Adipose tissue (tissue), 3 donors: ENCODE results near the gene SLC18A2. TPM values are rescaled to one million over a fixed set of nuclear protein-coding genes. Genes with fewer than 3 reads are reported as not detected.

Source experiments
- polyA plus RNA-seq, 3 donors: library from polyadenylated mRNA; stranded (reverse); fragments of 200-250 nt; gene quantifications; one replicate each; pipeline ENCODE4 v1.2.3, GENCODE V29; 2013
- donor health status: healthy with polysubstance abuse.
- donor health status: Bipolar disorder and iron deficiency.
- donor health status: healthy.

Gene SLC18A2
- polyA plus RNA-seq, 3 donors: 0.43 to 0.54 TPM; not detected in 1

Other genes with a start within 250 kb of the SLC18A2 start
- 10 to 100 TPM in 1 of 3 donors, 1 to 10 TPM in 2; 3.2 to 11.4 (median 4.8) TPM for gene SHTN1, start 235.9 kb upstream of the SLC18A2 start, polyA plus RNA-seq
- not detected for gene VAX1, start 102.8 kb upstream of the SLC18A2 start, polyA plus RNA-seq
- gene KCNK18, start 43.6 kb upstream of the SLC18A2 start, polyA plus RNA-seq: not detected
- gene PDZD8, start 134.3 kb downstream of the SLC18A2 start, polyA plus RNA-seq: 10 to 100 TPM in 1 of 3 donors, 1 to 10 TPM in 2; 3.8 to 11.8 (median 9.5) TPM